Activated naive CD4-positive, alpha-beta T cell treated with anti-CD3 and anti-CD28 coated beads, Interleukin-2, amount 10 ng/mL, durations not matched to agents 7 days and 5 days (primary cell): ENCODE data around the gene KLHL29.

Experiments used
- CTCF ChIA-PET: fragments of 350-600 bp; sonication (Branson Sonifier 250); formaldehyde crosslinking; loops from one replicate; lab custom pipeline; 2021; ENCODE audit warnings: antibody characterized with exemption; lab: Charles Lee
- DNase-seq: peaks from one replicate; pipeline ENCODE4 v3.0.0-alpha.2; 2020
- H3K27ac Mint-ChIP-seq: one replicate; pipeline ENCODE4 v1.8.0; 2021; ENCODE audit warnings: mild to moderate bottlenecking, moderate library complexity, mixed read lengths
- H3K27me3 Mint-ChIP-seq: one replicate; pipeline ENCODE4 v1.8.0; 2021; ENCODE audit warnings: mild to moderate bottlenecking, mixed read lengths
- H3K36me3 Mint-ChIP-seq: one replicate; pipeline ENCODE4 v1.8.0; 2021; ENCODE audit warnings: mixed read lengths
- H3K4me1 Mint-ChIP-seq: one replicate; pipeline ENCODE4 v1.8.0; 2021; ENCODE audit warnings: mixed read lengths
- H3K4me3 Mint-ChIP-seq: one replicate; pipeline ENCODE4 v1.8.0; 2021; ENCODE audit warnings: mild to moderate bottlenecking, moderate library complexity, mixed read lengths
- H3K9me3 Mint-ChIP-seq: one replicate; pipeline ENCODE4 v1.8.0; 2021; ENCODE audit warnings: mixed read lengths

Gene KLHL29

GRCh38 chr2:23426263-23426905 lies 41.4 kb downstream of the KLHL29 start:
- Mint-ChIP-seq H3K4me3 (no peak overlapping the region), H3K36me3 (no peaks in the 10 kb centered on the region), H3K27me3 (peaks cover 33% of the 10 kb centered on the region), H3K4me1 (no peaks in the 10 kb centered on the region), H3K27ac (no peak overlapping the region), H3K9me3 (no peaks in the 10 kb centered on the region)
- CTCF ChIA-PET, result interaction anchor here (1.2 kb wide), 1 partner anchor 115 kb away, joined by 3 read pairs; no protein-coding TSS in a partner anchor
- no peak for DNase-seq

DNA sequence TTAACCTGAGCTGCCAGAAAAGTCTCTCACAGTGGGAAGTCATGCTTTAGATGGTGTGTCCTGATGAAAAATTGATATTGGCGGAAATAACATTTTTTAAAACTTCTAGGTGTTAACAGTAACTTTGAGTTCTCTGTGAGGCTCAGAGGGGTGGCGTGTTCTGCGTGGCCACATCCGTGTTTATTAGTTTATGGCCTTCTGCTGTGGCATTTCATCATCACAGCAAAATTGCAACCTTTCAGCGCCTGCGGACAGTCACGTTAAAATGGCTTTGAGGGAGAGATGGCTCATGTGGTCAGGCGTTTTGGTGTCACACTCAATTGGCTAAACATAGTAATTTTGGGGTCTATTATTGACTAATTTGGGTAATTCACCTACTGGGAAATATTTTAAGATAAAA lies 42.4 kb downstream of the KLHL29 start:
- no peak for DNase-seq
- no peak overlapping the region for H3K4me3 Mint-ChIP-seq
- H3K27ac Mint-ChIP-seq, result no peak overlapping the region
- no peaks in the 10 kb centered on the region for H3K9me3 Mint-ChIP-seq
- no peaks in the 10 kb centered on the region for H3K36me3 Mint-ChIP-seq
- peaks cover 34% of the 10 kb centered on the region for H3K27me3 Mint-ChIP-seq
- H3K4me1 Mint-ChIP-seq, result no peaks in the 10 kb centered on the region
- CTCF ChIA-PET, result no interaction called here

GRCh38 chr2:23427976-23428375 lies 43.0 kb downstream of the KLHL29 start:
- Mint-ChIP-seq H3K27ac (no peak overlapping the region), H3K27me3 (peaks cover 40% of the 10 kb centered on the region), H3K4me1 (no peaks in the 10 kb centered on the region), H3K4me3 (no peak overlapping the region), H3K9me3 (no peaks in the 10 kb centered on the region), H3K36me3 (no peaks in the 10 kb centered on the region)
- DNase-seq, result no peak
- CTCF ChIA-PET, result no interaction called here

DNA sequence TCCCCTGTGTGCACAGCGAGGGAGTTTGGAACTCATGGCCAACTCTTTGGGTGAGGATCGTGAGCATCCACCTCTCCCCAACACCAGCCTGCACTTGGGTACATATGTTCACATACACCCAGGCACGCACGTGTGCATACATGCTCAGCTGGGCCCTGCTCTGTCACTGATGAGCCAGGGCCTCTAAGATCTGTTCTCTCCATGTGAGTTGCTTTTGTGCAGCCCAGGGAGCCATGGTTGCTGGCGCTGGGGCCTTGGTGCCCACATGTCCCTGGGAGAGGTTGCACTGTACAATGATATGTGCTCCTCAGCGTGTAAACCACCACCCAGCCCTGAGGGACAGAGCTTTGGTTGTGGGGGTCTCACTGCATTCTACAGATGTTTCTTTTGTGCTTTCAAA lies 44.1 kb downstream of the KLHL29 start:
- Mint-ChIP-seq H3K9me3 (no peaks in the 10 kb centered on the region), H3K27me3 (peaks cover 47% of the 10 kb centered on the region), H3K27ac (no peak overlapping the region), H3K4me1 (no peaks in the 10 kb centered on the region), H3K4me3 (no peak overlapping the region), H3K36me3 (no peaks in the 10 kb centered on the region)
- CTCF ChIA-PET, result no interaction called here
- no peak for DNase-seq

- DNase-seq, result no peak
- no peaks in the 10 kb centered on the region for H3K36me3 Mint-ChIP-seq
These were observed 45.3 kb downstream of the KLHL29 start for GRCh38 chr2:23430263-23430662.

DNA sequence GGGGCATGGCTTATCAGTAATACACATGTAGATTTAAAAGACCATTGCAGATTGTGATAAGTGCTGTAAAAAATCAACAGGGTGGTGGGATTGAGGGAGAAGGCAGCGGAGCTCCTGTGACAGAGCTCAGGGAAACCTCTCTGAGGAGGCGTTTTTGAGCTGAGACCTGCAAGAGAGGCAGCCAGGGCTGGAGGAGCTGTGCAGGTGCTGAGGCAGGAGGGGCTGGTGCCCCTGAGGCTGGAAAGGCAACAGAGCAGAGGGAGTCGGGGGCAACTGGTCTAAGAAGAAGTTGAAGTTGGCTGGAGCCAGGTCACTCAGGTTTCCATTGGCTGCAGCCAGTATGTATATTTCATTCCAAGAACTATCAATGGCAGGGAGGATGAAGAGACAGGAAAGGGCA lies 47.6 kb downstream of the KLHL29 start:
- no peaks in the 10 kb centered on the region for H3K9me3 Mint-ChIP-seq
- peaks cover 64% of the 10 kb centered on the region for H3K27me3 Mint-ChIP-seq
- H3K27ac Mint-ChIP-seq, result no peak overlapping the region
- no peak overlapping the region for H3K4me3 Mint-ChIP-seq
- no peaks in the 10 kb centered on the region for H3K36me3 Mint-ChIP-seq
- H3K4me1 Mint-ChIP-seq, result peaks cover 12% of the 10 kb centered on the region
- DNase-seq, result no peak
- CTCF ChIA-PET, result no interaction called here

More at GRCh38 chr2:23430263-23430662, 45.3 kb downstream of the KLHL29 start:
- Mint-ChIP-seq H3K4me1 (no peaks in the 10 kb centered on the region), H3K27me3 (peaks cover 58% of the 10 kb centered on the region), H3K9me3 (no peaks in the 10 kb centered on the region), H3K27ac (no peak overlapping the region), H3K4me3 (no peak overlapping the region)
- CTCF ChIA-PET, result no interaction called here

DNA sequence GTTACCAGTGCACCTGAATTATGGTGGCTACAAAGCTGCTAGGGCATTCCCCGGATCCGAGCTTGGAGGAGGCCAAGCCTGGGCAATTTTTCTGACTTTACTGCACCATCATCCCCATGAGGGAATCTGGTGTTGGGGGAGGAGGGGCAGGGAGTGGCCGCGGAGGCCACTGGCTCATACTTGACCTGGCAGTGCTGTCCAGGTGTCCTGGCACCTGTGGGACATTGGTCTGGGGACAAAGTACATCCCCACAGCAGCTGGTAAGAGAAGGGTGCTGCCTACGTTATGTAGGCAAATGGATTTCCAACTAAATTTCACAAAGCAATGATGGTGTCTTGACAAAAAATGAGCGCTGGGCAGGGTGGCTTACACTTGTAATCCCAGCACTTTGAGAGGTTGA lies 48.3 kb downstream of the KLHL29 start:
- Mint-ChIP-seq H3K4me1 (peaks cover 12% of the 10 kb centered on the region), H3K9me3 (no peaks in the 10 kb centered on the region), H3K4me3 (no peak overlapping the region), H3K27ac (no peak overlapping the region), H3K27me3 (peaks cover 67% of the 10 kb centered on the region), H3K36me3 (no peaks in the 10 kb centered on the region)
- CTCF ChIA-PET, result no interaction called here
- no peak for DNase-seq

GRCh38 chr2:23434721-23435121 lies 49.7 kb downstream of the KLHL29 start:
- CTCF ChIA-PET, result no interaction called here
- no peak overlapping the region for H3K27ac Mint-ChIP-seq
- no peak overlapping the region for H3K4me3 Mint-ChIP-seq
- H3K27me3 Mint-ChIP-seq, result peaks cover 67% of the 10 kb centered on the region
- H3K36me3 Mint-ChIP-seq, result no peaks in the 10 kb centered on the region
- DNase-seq, result no peak
- H3K9me3 Mint-ChIP-seq, result no peaks in the 10 kb centered on the region
- peaks cover 12% of the 10 kb centered on the region for H3K4me1 Mint-ChIP-seq

GRCh38 chr2:23435250-23436035 lies 50.5 kb downstream of the KLHL29 start:
- DNase-seq, result no peak
- H3K36me3 Mint-ChIP-seq, result no peaks in the 10 kb centered on the region
- H3K27ac Mint-ChIP-seq, result no peak overlapping the region
- H3K27me3 Mint-ChIP-seq, result peaks cover 60% of the 10 kb centered on the region
- H3K4me1 Mint-ChIP-seq, result peaks cover 12% of the 10 kb centered on the region
- H3K9me3 Mint-ChIP-seq, result no peaks in the 10 kb centered on the region
- H3K4me3 Mint-ChIP-seq, result no peak overlapping the region
- CTCF ChIA-PET, result interaction anchor here (0.7 kb wide), 1 partner anchor 169 kb away, joined by 3 read pairs; no protein-coding TSS in a partner anchor

DNA sequence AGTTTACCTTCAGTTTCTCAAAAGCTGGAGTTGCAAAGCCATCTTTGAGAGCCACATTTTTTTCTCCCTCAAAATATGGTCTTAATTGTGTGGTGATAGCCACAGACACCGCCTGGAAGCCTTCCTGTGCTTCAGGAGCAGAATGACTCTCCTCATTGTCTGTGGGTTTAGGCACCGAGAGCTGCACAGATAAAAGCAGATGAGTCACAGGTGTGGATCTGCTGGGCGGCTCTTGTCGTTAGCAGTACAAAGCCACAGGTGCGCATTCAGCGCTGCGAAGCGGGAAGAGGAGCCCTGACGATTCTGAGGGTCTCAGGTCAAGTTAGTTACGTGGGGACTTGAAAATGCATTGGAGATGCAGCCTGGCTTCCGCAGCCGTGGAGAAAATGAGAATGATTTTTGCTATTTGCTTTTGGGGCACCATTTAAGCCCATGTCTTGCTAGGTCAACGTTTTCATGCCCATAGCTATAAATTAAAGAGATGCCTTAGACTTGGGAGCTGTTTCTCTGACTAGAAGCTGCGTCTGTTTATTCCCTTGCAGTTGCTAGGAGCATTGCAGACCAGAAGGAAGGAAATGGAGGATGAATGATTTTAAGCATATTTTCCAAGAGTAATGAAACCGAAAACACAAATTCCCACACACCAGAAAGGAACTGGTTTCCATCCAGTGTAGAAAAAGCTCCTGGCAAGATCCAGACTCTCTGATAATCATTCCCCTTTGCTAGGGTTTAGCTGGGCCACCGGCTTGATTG lies 51.5 kb downstream of the KLHL29 start:
- peaks cover 50% of the 10 kb centered on the region for H3K27me3 Mint-ChIP-seq
- H3K4me3 Mint-ChIP-seq, result no peak overlapping the region
- no peaks in the 10 kb centered on the region for H3K36me3 Mint-ChIP-seq
- CTCF ChIA-PET, result no interaction called here
- H3K9me3 Mint-ChIP-seq, result peaks cover 1% of the 10 kb centered on the region
- DNase-seq, result peak; percentile 44
- no peak overlapping the region for H3K27ac Mint-ChIP-seq
- peaks cover 12% of the 10 kb centered on the region for H3K4me1 Mint-ChIP-seq

GRCh38 chr2:23441414-23441813 lies 56.4 kb downstream of the KLHL29 start:
- Mint-ChIP-seq H3K9me3 (peaks cover 4% of the 10 kb centered on the region), H3K27me3 (peaks cover 28% of the 10 kb centered on the region), H3K27ac (no peak overlapping the region), H3K36me3 (no peaks in the 10 kb centered on the region), H3K4me3 (no peak overlapping the region), H3K4me1 (peaks cover 5% of the 10 kb centered on the region)
- DNase-seq, result no peak
- CTCF ChIA-PET, result no interaction called here

DNA sequence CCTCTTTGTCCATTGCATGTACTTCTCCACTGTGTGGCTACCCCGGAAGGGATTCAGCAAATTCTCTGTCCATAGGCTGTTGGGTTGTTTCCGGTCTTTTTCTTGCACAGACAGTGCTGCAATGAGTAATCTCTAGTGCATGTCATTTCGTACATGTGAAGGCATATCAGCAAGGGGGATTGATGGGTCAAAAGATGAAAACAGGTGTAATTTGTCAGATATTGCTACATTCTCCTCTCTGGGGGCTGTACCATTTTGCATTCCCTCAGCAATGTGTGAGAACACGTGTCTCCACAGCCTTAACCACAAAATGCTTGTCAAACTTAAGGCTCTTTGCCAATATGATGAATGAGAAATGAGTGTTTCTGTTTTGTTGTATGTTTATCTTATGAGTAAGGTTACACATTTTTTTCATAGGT lies 60.5 kb downstream of the KLHL29 start:
- Mint-ChIP-seq H3K4me1 (peaks cover 14% of the 10 kb centered on the region), H3K4me3 (no peak overlapping the region), H3K36me3 (no peaks in the 10 kb centered on the region), H3K27me3 (peaks cover 25% of the 10 kb centered on the region), H3K27ac (no peak overlapping the region), H3K9me3 (peaks cover 4% of the 10 kb centered on the region)
- CTCF ChIA-PET, result no interaction called here
- DNase-seq, result no peak

DNA sequence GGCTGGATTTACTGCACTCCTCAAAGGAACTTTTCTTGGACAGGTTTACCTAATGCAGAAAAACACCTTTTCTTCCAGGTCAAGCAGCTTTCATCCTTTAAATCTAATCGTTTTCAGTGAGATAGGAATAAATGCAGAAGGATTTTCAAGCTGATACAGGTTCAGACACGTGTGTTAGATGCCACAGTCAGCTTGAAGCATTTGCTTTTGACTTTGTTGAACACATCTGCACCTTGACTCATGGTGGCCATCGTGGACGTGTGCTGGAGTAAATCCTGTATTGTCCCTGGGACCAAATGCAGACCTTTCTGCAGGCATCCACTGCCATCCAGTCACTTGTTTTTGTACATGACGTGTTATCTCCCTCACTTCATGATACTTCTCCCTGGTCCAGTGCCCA lies 61.9 kb downstream of the KLHL29 start:
- no peak for DNase-seq
- CTCF ChIA-PET, result no interaction called here

GRCh38 chr2:23447405-23447804 lies 62.4 kb downstream of the KLHL29 start:
- Mint-ChIP-seq H3K36me3 (no peaks in the 10 kb centered on the region), H3K4me1 (peaks cover 21% of the 10 kb centered on the region), H3K27ac (no peak overlapping the region), H3K27me3 (peaks cover 33% of the 10 kb centered on the region), H3K4me3 (no peak overlapping the region), H3K9me3 (no peaks in the 10 kb centered on the region)
- DNase-seq, result no peak
- CTCF ChIA-PET, result no interaction called here

More for the DNA sequence above, 61.9 kb downstream of the KLHL29 start:
- Mint-ChIP-seq H3K27ac (no peak overlapping the region), H3K9me3 (no peaks in the 10 kb centered on the region), H3K27me3 (peaks cover 33% of the 10 kb centered on the region), H3K4me3 (no peak overlapping the region), H3K4me1 (peaks cover 17% of the 10 kb centered on the region), H3K36me3 (no peaks in the 10 kb centered on the region)
